H1 (cell line): ENCODE results near the gene NF1. TPM values are rescaled to one million over a fixed set of nuclear protein-coding genes. Genes with fewer than 3 reads are reported as not detected.

ENCODE experiments used
- CTCF ChIA-PET: fragments of 300-600 bp; sonication (Branson Sonifier 250); formaldehyde crosslinking; loops from one replicate; lab custom pipeline; 2021; ENCODE audit not compliant: partially characterized antibody; lab: Charles Lee
- POLR2A ChIA-PET: fragments of 300-600 bp; sonication (Branson Sonifier 250); formaldehyde crosslinking; loops from one replicate; lab custom pipeline; 2021; ENCODE audit warnings: inconsistent platforms; ENCODE audit not compliant: partially characterized antibody; lab: Charles Lee
- DNase-seq, 2 experiments: peaks; one replicate each; pipeline versions ENCODE4 v3.0.0 to v3.0.0-alpha.2; 2010 to 2022; ENCODE audit warnings: low spot score in 2 of 2, low read depth in 1 of 2, mixed read lengths in 1 of 2
- FAIRE-seq: peaks from 2 replicates; lab custom pipeline; 2011; peaks lifted over from hg19 to GRCh38; lab: Jason Lieb, UNC
- H2AFZ ChIP-seq: 2 replicates; pipeline ENCODE4 v1.8.1; 2012; ENCODE audit warnings: low read length, inconsistent platforms
- H2AK5ac ChIP-seq: 2 replicates; pipeline ENCODE4 v1.6.1; 2013; ENCODE audit warnings: low read depth, low read length
- H2BK120ac ChIP-seq: replicated peaks from 2 replicates; pipeline ENCODE3; 2013; ENCODE audit warnings: low read depth, low read length, inconsistent platforms
- H2BK12ac ChIP-seq: 2 replicates; pipeline ENCODE4 v1.6.1; 2013; ENCODE audit warnings: low read depth, low read length
- H2BK15ac ChIP-seq: 2 replicates; pipeline ENCODE4 v1.6.1; 2013; ENCODE audit warnings: low read length
- H2BK20ac ChIP-seq: 2 replicates; pipeline ENCODE4 v1.6.1; 2013; ENCODE audit warnings: low read length
- H2BK5ac ChIP-seq: 2 replicates; pipeline ENCODE4 v1.6.1; 2013; ENCODE audit warnings: low read depth, low read length
- H3K14ac ChIP-seq: 2 replicates; pipeline ENCODE4 v1.6.1; 2013; ENCODE audit warnings: inconsistent platforms; ENCODE audit not compliant: insufficient read length
- H3K18ac ChIP-seq: 2 replicates; pipeline ENCODE4 v1.6.1; 2013; ENCODE audit warnings: low read length; ENCODE audit errors: extremely low read depth
- H3K23ac ChIP-seq: 2 replicates; pipeline ENCODE4 v1.6.1; 2013; ENCODE audit warnings: inconsistent platforms; ENCODE audit not compliant: insufficient read length
- H3K23me2 ChIP-seq: 2 replicates; pipeline ENCODE4 v1.6.1; 2013; ENCODE audit warnings: low read depth, low read length
- H3K27ac ChIP-seq: 2 replicates; pipeline ENCODE4 v1.6.1; 2011; ENCODE audit warnings: low read depth, low read length, inconsistent platforms
- H3K27me3 ChIP-seq, 4 experiments: replicated peaks in 1 of 4; 1 replicate in 1 of 4; 2 replicates in 3 of 4; pipeline versions ENCODE4 v1.6.1 to v1.8.1; 2011 to 2013; ENCODE audit warnings: low read length in 3 of 4, mild to moderate bottlenecking in 3 of 4, inconsistent platforms in 2 of 4, mixed read lengths in 2 of 4, moderate library complexity in 1 of 4; ENCODE audit not compliant: control insufficient read depth in 3 of 4, insufficient read depth in 3 of 4; ENCODE audit errors: extremely low read depth in 1 of 4
- H3K36me3 ChIP-seq, 4 experiments: 2 replicates each; pipeline versions ENCODE4 v1.6.1 to v1.8.1; 2011 to 2013; ENCODE audit warnings: mild to moderate bottlenecking in 4 of 4, low read length in 3 of 4, moderate library complexity in 2 of 4, control low read depth in 1 of 4, inconsistent platforms in 1 of 4; ENCODE audit not compliant: insufficient read depth in 4 of 4, control insufficient read depth in 2 of 4
- H3K4ac ChIP-seq: replicated peaks from 2 replicates; pipeline ENCODE3; 2013; ENCODE audit warnings: low read length, low read depth, mixed read lengths, inconsistent platforms; ENCODE audit not compliant: insufficient read length
- H3K4me1 ChIP-seq, 4 experiments: replicated peaks in 1 of 4; 1 replicate in 1 of 4; 2 replicates in 3 of 4; pipeline versions ENCODE4 v1.6.1 to v1.8.1; 2011 to 2013; ENCODE audit warnings: low read length in 3 of 4, inconsistent platforms in 2 of 4, mixed read lengths in 1 of 4; ENCODE audit not compliant: insufficient read depth in 4 of 4, control insufficient read depth in 3 of 4
- H3K4me2 ChIP-seq, 2 experiments: 2 replicates each; pipeline versions ENCODE4 v1.6.1 to v1.8.1; 2011 to 2013; ENCODE audit warnings: low read depth in 2 of 2, low read length in 2 of 2, control low read depth in 1 of 2, inconsistent platforms in 1 of 2, mild to moderate bottlenecking in 1 of 2; ENCODE audit not compliant: insufficient read depth in 1 of 2
- H3K4me3 ChIP-seq, 4 experiments: fragments of 200-600, 300-600 bp in 1 of 4; sonication (generic), shearing (Covaris generic), sonication (Bioruptor Twin) in 1 of 4; 2 replicates each; pipeline versions ENCODE4 v1.5.1 to v1.8.1; 2011 to 2016; ENCODE audit warnings: low read length in 4 of 4, low read depth in 3 of 4, control low read depth in 2 of 4, inconsistent platforms in 2 of 4, mild to moderate bottlenecking in 2 of 4, mixed read lengths in 1 of 4, moderate library complexity in 1 of 4; ENCODE audit not compliant: insufficient read depth in 2 of 4; ENCODE audit errors: extremely low read depth in 1 of 4
- H3K56ac ChIP-seq: replicated peaks from 2 replicates; pipeline ENCODE3; 2013; ENCODE audit warnings: low read depth, mild to moderate bottlenecking, mixed read lengths, low read length, inconsistent platforms; ENCODE audit not compliant: insufficient read length
- H3K79me1 ChIP-seq: 2 replicates; pipeline ENCODE4 v1.6.1; 2013; ENCODE audit warnings: low read depth, low read length, control low read depth
- H3K79me2 ChIP-seq, 2 experiments: 2 replicates each; pipeline versions ENCODE4 v1.6.1 to v1.8.1; 2012 to 2013; ENCODE audit warnings: low read length in 2 of 2, mild to moderate bottlenecking in 2 of 2, inconsistent platforms in 1 of 2; ENCODE audit not compliant: insufficient read depth in 2 of 2, control insufficient read depth in 1 of 2
- H3K9ac ChIP-seq, 4 experiments: replicated peaks in 1 of 4; 1 replicate in 1 of 4; 2 replicates in 3 of 4; pipeline versions ENCODE4 v1.6.1 to v1.8.1; 2011 to 2013; ENCODE audit warnings: low read depth in 3 of 4, low read length in 3 of 4, control low read depth in 2 of 4, mild to moderate bottlenecking in 2 of 4, moderate library complexity in 2 of 4, inconsistent platforms in 1 of 4; ENCODE audit errors: extremely low read depth in 1 of 4
- H3K9me3 ChIP-seq, 2 experiments: 2 replicates each; pipeline versions ENCODE4 v1.6.1 to v1.8.1; 2012 to 2013; ENCODE audit warnings: mild to moderate bottlenecking in 2 of 2, moderate library complexity in 2 of 2, control low read depth in 1 of 2, inconsistent platforms in 1 of 2, low read depth in 1 of 2, low read length in 1 of 2, mixed read lengths in 1 of 2; ENCODE audit not compliant: insufficient read depth in 2 of 2
- H4K20me1 ChIP-seq, 2 experiments: replicated peaks in 1 of 2; 2 replicates each; pipeline versions ENCODE3 to v1.8.1; 2011 to 2013; ENCODE audit warnings: inconsistent platforms in 2 of 2, low read length in 2 of 2, mild to moderate bottlenecking in 1 of 2; ENCODE audit not compliant: insufficient read depth in 2 of 2, control insufficient read depth in 1 of 2
- H4K5ac ChIP-seq: 2 replicates; pipeline ENCODE4 v1.6.1; 2013; ENCODE audit warnings: low read length, low read depth, mixed read lengths, inconsistent platforms; ENCODE audit not compliant: insufficient read length
- H4K8ac ChIP-seq: 2 replicates; pipeline ENCODE4 v1.8.0; 2013; ENCODE audit warnings: mild to moderate bottlenecking, moderate library complexity, low read length, inconsistent platforms; ENCODE audit not compliant: insufficient read depth; ENCODE audit errors: extremely low read depth
- H4K91ac ChIP-seq: replicated peaks from 2 replicates; pipeline ENCODE3; 2013; ENCODE audit warnings: low read length, mixed read lengths, inconsistent platforms; ENCODE audit not compliant: insufficient read length
- RXRA ChIP-seq: IDR thresholded peaks from 2 replicates; pipeline ENCODE4 v1.6.1; 2011; ENCODE audit warnings: low read depth, mild to moderate bottlenecking, low read length, moderate library complexity; ENCODE audit not compliant: insufficient read depth
- TBP ChIP-seq: IDR thresholded peaks from 2 replicates; pipeline ENCODE4 v1.6.1; 2011; ENCODE audit warnings: low read depth, low read length, improper control_type of control experiment
- WGBS, 2 experiments: shearing (Covaris generic) in 1 of 2; methylation state at CpG; one replicate each; pipeline versions ENCODE4 v1.1.6 to v1.1.7; 2013 to 2015; ENCODE audit warnings: low lambda C conversion rate in 2 of 2, mixed read lengths in 2 of 2, inconsistent platforms in 1 of 2, low coverage in 1 of 2, missing lambda C conversion rate in 1 of 2; ENCODE audit not compliant: insufficient replicate concordance in 2 of 2, insufficient coverage in 1 of 2, insufficient read length in 1 of 2; ENCODE audit errors: extremely low coverage in 1 of 2, missing lambda C conversion rate in 1 of 2; 5-methylcytosine and 5-hydroxymethylcytosine counted together
- polyA plus RNA-seq, 7 experiments: library from polyadenylated mRNA; depleted of rRNA in 3 of 7; stranded (reverse) in 5 of 7; unstranded in 2 of 7; fragments of >200 nt in 5 of 7; fragments of 200-250 nt in 2 of 7; gene quantifications; 1 replicate in 5 of 7; 2 replicates in 1 of 7; 4 replicates in 1 of 7; pipeline versions ENCODE4 v1.2.1 to v1.2.3, GENCODE V29; 2011 to 2013; ENCODE audit warnings: missing spikeins in 2 of 7, mixed read lengths in 2 of 7
- total RNA-seq: library from RNA; stranded (reverse); fragmentation: NEBNext Ultra II Directional; extraction: Animal tissue kit (Norgen Biotek cat#: 25700); gene quantifications from 2 replicates; pipeline ENCODE4 v1.2.1, GENCODE V29; 2021

NF1 gene
- total and polyA plus RNA-seq, 2 of the 8 experiments (the other 6 are each of a cell fraction or from before 2014, with no cell fraction given) = 19.3 to 29.6 TPM

GRCh38 chr17:31295489-31295871 is 200.7 kb downstream of the NF1 start:
- 100% methylated on average over 1 of the region's 1 CpG; no CpG with 5 or more reads in 1 of the 2 experiments for WGBS, 2 experiments
- H4K8ac ChIP-seq = no peak overlapping the region
- H2AFZ ChIP-seq = no peak overlapping the region
- peaks cover 0 to 3% (median 0%) of the 10 kb centered on the region in 4 experiments; a peak in 1 of 7 replicates for H3K4me1 ChIP-seq
- no peak overlapping the region for H3K14ac ChIP-seq
- H4K20me1 ChIP-seq = no peaks in the 10 kb centered on the region
- no peak overlapping the region for H3K27ac ChIP-seq
- no peak overlapping the region for H3K18ac ChIP-seq
- no peak overlapping the region for H2AK5ac ChIP-seq
- no peak overlapping the region for H4K5ac ChIP-seq
- no peak for DNase-seq
- CTCF ChIA-PET = interaction anchor here (1.7 kb wide), 1 partner anchor 234 kb away, joined by 4 read pairs; no protein-coding TSS in a partner anchor
- no peak overlapping the region for H2BK12ac ChIP-seq
- no peak overlapping the region for H3K23ac ChIP-seq
- TF ChIP-seq TBP (no peak), RXRA (no peak)
- no peaks in the 10 kb centered on the region for H3K27me3 ChIP-seq
- H3K4me2 ChIP-seq = no peak overlapping the region
- H3K36me3 ChIP-seq = no peaks in the 10 kb centered on the region
- no peak overlapping the region for H3K4ac ChIP-seq
- H4K91ac ChIP-seq = no peak overlapping the region
- no peak overlapping the region for H2BK20ac ChIP-seq
- no peaks in the 10 kb centered on the region for H3K79me2 ChIP-seq
- no peaks in the 10 kb centered on the region for H3K23me2 ChIP-seq
- no peak overlapping the region for H2BK5ac ChIP-seq
- no peak overlapping the region for H3K4me3 ChIP-seq
- no peak overlapping the region for H3K9ac ChIP-seq
- FAIRE-seq = no peak
- no peak overlapping the region for H2BK120ac ChIP-seq
- H2BK15ac ChIP-seq = no peak overlapping the region
- POLR2A ChIA-PET = no interaction called here
- peaks cover 0 to 5% of the 10 kb centered on the region in 2 experiments; a peak in 1 of 4 replicates for H3K9me3 ChIP-seq
- no peaks in the 10 kb centered on the region for H3K79me1 ChIP-seq
- H3K56ac ChIP-seq = no peak overlapping the region
